Mammary epithelial cell (primary cell): ENCODE data around the gene SMYD3.

ENCODE experiments used
- CTCF ChIP-seq, 2 donors: IDR thresholded peaks in 1 of 2; conservative IDR thresholded peaks in 1 of 2; 2 replicates each; pipeline ENCODE4 v1.5.1; 2011 to 2012; ENCODE audit warnings: inconsistent platforms in 2 of 2, low read length in 2 of 2, mild to moderate bottlenecking in 2 of 2, control low read depth in 1 of 2, low read depth in 1 of 2; ENCODE audit not compliant: insufficient read depth in 1 of 2; ENCODE audit errors: extremely low read depth in 1 of 2
- EZH2 ChIP-seq: IDR thresholded peaks from 2 replicates; pipeline ENCODE4 v1.6.1; 2012; ENCODE audit warnings: low read length, inconsistent platforms, borderline replicate concordance

- TF ChIP-seq EZH2, result no peak
- no peak for TF ChIP-seq CTCF (conservative IDR thresholded peaks at IDR 0.05 in 1 of 2, IDR thresholded peaks at IDR 0.05 in 1 of 2; ENCODE audit: extremely low read depth in 1 of 2, insufficient read depth in 1 of 2, low read depth in 1 of 2, low read length in 2 of 2)
These were observed 248.8 kb downstream of the SMYD3 start for GRCh38 chr1:246258250-246258649.
